Endothelial cell of umbilical vein (primary cell): ENCODE data around the gene EFNB1. TPM values are rescaled to one million over a fixed set of nuclear protein-coding genes. Genes with fewer than 3 reads are reported as not detected.

Source experiments
- BruUV-seq: library from RNA; stranded (reverse); fragments of 400-500 nt; replicated peaks from 2 replicates; lab custom pipeline; 2021; lab: Mats Ljungman, UMichigan
- CTCF ChIA-PET: fragments of 300-600, 350-600 bp; sonication (Branson Sonifier 250); formaldehyde crosslinking; loops from one replicate; lab custom pipeline; 2021; ENCODE audit warnings: antibody characterized with exemption, inconsistent platforms; lab: Charles Lee
- POLR2A ChIA-PET: fragments of 300-600, 350-600 bp; sonication (Branson Sonifier 250); formaldehyde crosslinking; loops from one replicate; lab custom pipeline; 2021; ENCODE audit warnings: antibody characterized with exemption, inconsistent platforms; lab: Charles Lee
- DNase-seq: peaks from one replicate; pipeline ENCODE4 v3.0.0-alpha.2; 2011; ENCODE audit warnings: low read depth, low spot score
- FAIRE-seq: peaks from 2 replicates; lab custom pipeline; 2011; peaks lifted over from hg19 to GRCh38; lab: Jason Lieb, UNC
- H2AFZ ChIP-seq: 2 replicates; pipeline ENCODE4 v1.6.0; 2012; ENCODE audit warnings: low read depth, low read length, control low read depth, inconsistent platforms
- H3K27ac ChIP-seq: 2 replicates; pipeline ENCODE4 v1.5.1; 2011; ENCODE audit warnings: low read depth, mild to moderate bottlenecking, control low read depth, low read length, moderate library complexity; ENCODE audit not compliant: insufficient read depth
- H3K27me3 ChIP-seq, 2 experiments: 2 replicates each; pipeline versions ENCODE4 v1.6.0 to v1.6.1; 2011; ENCODE audit warnings: low read length in 2 of 2, mixed read lengths in 1 of 2; ENCODE audit not compliant: control insufficient read depth in 2 of 2, insufficient read depth in 2 of 2
- H3K36me3 ChIP-seq, 2 experiments: 2 replicates in 1 of 2; 3 replicates in 1 of 2; pipeline ENCODE4 v1.5.1; 2011; ENCODE audit warnings: low read length in 2 of 2, mild to moderate bottlenecking in 1 of 2, moderate library complexity in 1 of 2; ENCODE audit not compliant: control insufficient read depth in 2 of 2, insufficient read depth in 2 of 2; ENCODE audit errors: extremely low read depth in 1 of 2
- H3K4me1 ChIP-seq: 3 replicates; pipeline ENCODE4 v1.5.1; 2011; ENCODE audit warnings: mild to moderate bottlenecking, low read length; ENCODE audit not compliant: control insufficient read depth, insufficient read depth; ENCODE audit errors: extremely low read depth
- H3K4me2 ChIP-seq: 2 replicates; pipeline ENCODE4 v1.6.1; 2011; ENCODE audit warnings: low read length, control low read depth, mixed read lengths; ENCODE audit not compliant: insufficient read depth
- H3K4me3 ChIP-seq, 3 experiments: fragments of 200-600 bp in 1 of 3; sonication (generic), shearing (Covaris generic) in 1 of 3; replicated peaks in 1 of 3; 2 replicates each; pipeline ENCODE4 v1.5.1; 2011 to 2016; ENCODE audit warnings: control low read depth in 3 of 3, low read length in 3 of 3, mild to moderate bottlenecking in 2 of 3, inconsistent platforms in 1 of 3, low read depth in 1 of 3, moderate library complexity in 1 of 3; ENCODE audit not compliant: insufficient read depth in 1 of 3
- H3K79me2 ChIP-seq: 2 replicates; pipeline ENCODE4 v1.6.0; 2012; ENCODE audit warnings: low read length, inconsistent platforms; ENCODE audit not compliant: control insufficient read depth, insufficient read depth
- H3K9ac ChIP-seq: replicated peaks from 2 replicates; pipeline ENCODE3; 2011; ENCODE audit warnings: low read length, control low read depth; ENCODE audit not compliant: insufficient read depth; ENCODE audit errors: extremely low read depth
- H3K9me1 ChIP-seq: replicated peaks from 3 replicates; pipeline ENCODE4 v1.6.0; 2011; ENCODE audit warnings: mild to moderate bottlenecking, low read length; ENCODE audit not compliant: control insufficient read depth, insufficient read depth; ENCODE audit errors: extremely low read depth
- H3K9me3 ChIP-seq: replicated peaks from 2 replicates; pipeline ENCODE4 v1.5.1; 2012; ENCODE audit warnings: low read length, inconsistent platforms; ENCODE audit not compliant: control insufficient read depth, insufficient read depth
- H4K20me1 ChIP-seq: replicated peaks from 2 replicates; pipeline ENCODE3; 2011; ENCODE audit warnings: mild to moderate bottlenecking, low read length; ENCODE audit not compliant: control insufficient read depth, insufficient read depth; ENCODE audit errors: extremely low read depth
- EZH2 ChIP-seq: IDR thresholded peaks from 2 replicates; pipeline ENCODE4 v1.6.1; 2012; ENCODE audit warnings: borderline replicate concordance, low read depth, mild to moderate bottlenecking, moderate library complexity, low read length, inconsistent platforms; ENCODE audit not compliant: severe bottlenecking
- FOS ChIP-seq: IDR thresholded peaks from 2 replicates; pipeline ENCODE4 v1.6.1; 2011; ENCODE audit warnings: mild to moderate bottlenecking, low read length, moderate library complexity, borderline replicate concordance; ENCODE audit not compliant: insufficient read depth
- GATA2 ChIP-seq: IDR thresholded peaks from 2 replicates; pipeline ENCODE4 v1.7.0; 2011; ENCODE audit warnings: low read depth, mild to moderate bottlenecking, moderate library complexity, mixed read lengths, low read length; ENCODE audit not compliant: insufficient read length, insufficient read depth
- JUN ChIP-seq: IDR thresholded peaks from 2 replicates; pipeline ENCODE4 v1.6.1; 2011; ENCODE audit warnings: borderline replicate concordance, low read depth; ENCODE audit not compliant: insufficient read length, insufficient read depth
- MYC ChIP-seq: IDR thresholded peaks from one replicate; pipeline ENCODE4 v1.6.1; 2011; ENCODE audit warnings: mild to moderate bottlenecking, low read depth, low read length
- POLR2A ChIP-seq: IDR thresholded peaks from 2 replicates; pipeline ENCODE4 v1.6.1; 2012; ENCODE audit warnings: low read depth, mild to moderate bottlenecking, control low read depth, low read length
- POLR2AphosphoS5 ChIP-seq: IDR thresholded peaks from 2 replicates; pipeline ENCODE4 v1.6.1; 2012; ENCODE audit warnings: low read depth, mild to moderate bottlenecking, control low read depth, low read length, moderate library complexity; ENCODE audit not compliant: insufficient read depth
- dilution Hi-C: fragments of 300-500 bp; cut with MboI; formaldehyde crosslinking; loops from one replicate; pipeline ENCODE4 v1.15.0; 2019; ENCODE audit warnings: low sequenced_read_pairs; ENCODE audit not compliant: extremely low pct_ligation_motif_present
- intact Hi-C: fragments of 100-400 bp; cut with micrococcal nuclease; formaldehyde crosslinking; loops from one replicate; pipeline ENCODE4 v1.10.0; 2022
- polyA plus RNA-seq, 4 experiments: library from polyadenylated mRNA; depleted of rRNA in 3 of 4; stranded (reverse) in 3 of 4; unstranded in 1 of 4; fragments of >200 nt; gene quantifications; 2 replicates each; pipeline versions ENCODE4 v1.2.1 to v1.2.3, GENCODE V29; 2011 to 2012; ENCODE audit warnings: missing spikeins in 1 of 4
- total RNA-seq: library from RNA; stranded (reverse); gene quantifications from 2 replicates; pipeline ENCODE4 v1.2.3, GENCODE V29; 2021
- TF ChIP-seq, protein P1 (sequence below), 2 donors: IDR thresholded peaks; 1 replicate in 1 of 2; 2 replicates in 1 of 2; pipeline ENCODE4 v1.5.1; 2011; ENCODE audit warnings: low read length in 2 of 2, mild to moderate bottlenecking in 2 of 2, moderate library complexity in 2 of 2, control low read depth in 1 of 2, inconsistent platforms in 1 of 2, low read depth in 1 of 2; ENCODE audit not compliant: insufficient read depth in 1 of 2; ENCODE audit errors: extremely low read depth in 1 of 2
- TF ChIP-seq, protein P2 (sequence below): IDR thresholded peaks from 2 replicates; pipeline ENCODE4 v1.6.1; 2011; ENCODE audit not compliant: insufficient read depth, insufficient read length

EFNB1 gene
- total and polyA plus RNA-seq, 2 donors (not counting 3 experiments of a cell fraction or from before 2014, with no cell fraction given) = 7.8 to 13.3 TPM

DNA sequence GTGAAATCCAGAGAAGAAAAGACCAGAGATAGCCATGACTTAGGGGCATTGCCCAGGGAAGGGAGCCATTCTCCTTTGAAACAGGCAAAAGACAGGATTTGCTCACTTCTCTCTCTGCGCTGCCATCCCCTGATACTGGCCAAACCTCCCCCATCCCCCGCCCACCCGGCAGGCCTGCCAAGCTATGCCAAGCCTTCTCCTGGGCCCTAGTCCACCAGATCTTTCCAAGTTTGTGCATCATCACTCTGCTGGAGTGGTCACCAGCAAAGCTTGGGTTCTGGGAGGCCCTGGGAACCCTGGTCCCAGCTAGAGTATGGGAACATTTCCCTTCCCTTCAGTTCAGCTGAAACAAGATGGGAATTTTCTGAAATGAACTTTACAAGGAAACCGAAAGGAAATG, 18.4 kb downstream of the EFNB1 start:
- no peak overlapping the region for H3K4me3 ChIP-seq
- no peaks in the 10 kb centered on the region for H3K79me2 ChIP-seq
- H4K20me1 ChIP-seq = no peaks in the 10 kb centered on the region
- no peaks in the 10 kb centered on the region for H3K9me1 ChIP-seq
- H3K9ac ChIP-seq = no peak overlapping the region
- BruUV-seq = no TSS peak
- H3K9me3 ChIP-seq = no peaks in the 10 kb centered on the region
- no peaks in the 10 kb centered on the region for H3K4me1 ChIP-seq
- TF ChIP-seq POLR2A (no peak), GATA2 (no peak), EZH2 (no peak), FOS (no peak), JUN (no peak), MYC (no peak), POLR2AphosphoS5 (no peak)
- TF ChIP-seq, protein P1, sequence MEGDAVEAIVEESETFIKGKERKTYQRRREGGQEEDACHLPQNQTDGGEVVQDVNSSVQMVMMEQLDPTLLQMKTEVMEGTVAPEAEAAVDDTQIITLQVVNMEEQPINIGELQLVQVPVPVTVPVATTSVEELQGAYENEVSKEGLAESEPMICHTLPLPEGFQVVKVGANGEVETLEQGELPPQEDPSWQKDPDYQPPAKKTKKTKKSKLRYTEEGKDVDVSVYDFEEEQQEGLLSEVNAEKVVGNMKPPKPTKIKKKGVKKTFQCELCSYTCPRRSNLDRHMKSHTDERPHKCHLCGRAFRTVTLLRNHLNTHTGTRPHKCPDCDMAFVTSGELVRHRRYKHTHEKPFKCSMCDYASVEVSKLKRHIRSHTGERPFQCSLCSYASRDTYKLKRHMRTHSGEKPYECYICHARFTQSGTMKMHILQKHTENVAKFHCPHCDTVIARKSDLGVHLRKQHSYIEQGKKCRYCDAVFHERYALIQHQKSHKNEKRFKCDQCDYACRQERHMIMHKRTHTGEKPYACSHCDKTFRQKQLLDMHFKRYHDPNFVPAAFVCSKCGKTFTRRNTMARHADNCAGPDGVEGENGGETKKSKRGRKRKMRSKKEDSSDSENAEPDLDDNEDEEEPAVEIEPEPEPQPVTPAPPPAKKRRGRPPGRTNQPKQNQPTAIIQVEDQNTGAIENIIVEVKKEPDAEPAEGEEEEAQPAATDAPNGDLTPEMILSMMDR (IDR thresholded peaks at IDR 0.05; ENCODE audit: extremely low read depth in 1 of 2, insufficient read depth in 1 of 2, low read depth in 1 of 2, low read length in 2 of 2) = no peak
- TF ChIP-seq, protein P2, sequence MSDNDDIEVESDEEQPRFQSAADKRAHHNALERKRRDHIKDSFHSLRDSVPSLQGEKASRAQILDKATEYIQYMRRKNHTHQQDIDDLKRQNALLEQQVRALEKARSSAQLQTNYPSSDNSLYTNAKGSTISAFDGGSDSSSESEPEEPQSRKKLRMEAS = no peak
- FAIRE-seq = no peak
- no peak overlapping the region for H2AFZ ChIP-seq
- H3K4me2 ChIP-seq = no peak overlapping the region
- CTCF ChIA-PET = no interaction called here
- no peak overlapping the region for H3K27ac ChIP-seq
- intact Hi-C loops = no loop called here
- dilution Hi-C loops = no loop called here
- POLR2A ChIA-PET = no interaction called here
- no peaks in the 10 kb centered on the region for H3K27me3 ChIP-seq
- H3K36me3 ChIP-seq = no peaks in the 10 kb centered on the region
- no peak for DNase-seq
